HT-29 (cell line): ENCODE measurements around the gene MCIDAS. TPM values are rescaled to one million over a fixed set of nuclear protein-coding genes. Genes with fewer than 3 reads are reported as not detected.

Source experiments
- DNase-seq: peaks from one replicate; pipeline ENCODE4 v3.0.0-alpha.2; 2015; ENCODE audit warnings: low spot score
- total RNA-seq: library from RNA; depleted of rRNA; stranded (reverse); fragments of >200 nt; shearing (Covaris generic); gene quantifications from 2 replicates; pipeline ENCODE4 v1.2.3, GENCODE V29; 2014

The MCIDAS gene
- total RNA-seq, 1 experiment from 2014 or later: 4.4 TPM

DNA sequence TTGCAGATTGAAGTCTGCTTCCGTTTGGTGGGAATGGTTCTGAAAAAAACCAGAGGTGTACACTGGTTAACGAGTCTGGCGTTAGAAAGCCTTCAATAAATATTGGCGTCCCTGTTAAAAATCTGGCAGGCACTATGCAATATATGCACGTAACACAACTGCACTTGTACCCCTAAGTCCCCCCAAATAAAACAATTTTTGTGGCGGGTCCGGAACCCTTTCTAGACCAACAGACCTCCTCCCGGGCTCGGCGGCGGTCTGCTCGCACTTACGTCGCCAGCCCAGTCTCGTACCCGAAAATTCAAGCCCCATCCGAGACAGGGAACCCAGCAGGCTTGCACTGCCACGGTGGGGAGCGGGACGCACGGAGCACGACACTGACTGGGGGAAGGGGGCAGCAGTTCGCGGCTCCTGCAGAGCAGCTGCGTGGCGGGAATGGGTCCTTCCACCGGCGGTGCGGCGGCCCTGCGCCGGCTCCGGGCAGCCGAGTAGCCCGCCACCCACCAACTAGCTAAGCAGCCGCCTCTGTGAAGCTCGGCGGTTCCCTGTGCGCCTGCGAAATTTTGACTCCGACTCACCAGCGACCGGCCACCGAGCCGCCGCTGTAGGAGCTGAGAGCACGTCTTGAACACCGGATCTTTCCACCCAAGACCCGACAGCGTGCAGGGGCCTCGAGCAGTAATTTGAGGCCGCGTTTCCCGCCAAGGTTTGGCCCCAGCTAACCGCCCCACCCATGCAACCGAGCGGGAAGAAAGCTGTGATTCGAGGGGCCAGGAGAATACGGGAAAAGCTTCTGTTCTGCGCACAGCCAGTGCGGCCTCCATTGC lies 3.9 kb downstream of the MCIDAS start:
- DNase-seq: no peak

DNA sequence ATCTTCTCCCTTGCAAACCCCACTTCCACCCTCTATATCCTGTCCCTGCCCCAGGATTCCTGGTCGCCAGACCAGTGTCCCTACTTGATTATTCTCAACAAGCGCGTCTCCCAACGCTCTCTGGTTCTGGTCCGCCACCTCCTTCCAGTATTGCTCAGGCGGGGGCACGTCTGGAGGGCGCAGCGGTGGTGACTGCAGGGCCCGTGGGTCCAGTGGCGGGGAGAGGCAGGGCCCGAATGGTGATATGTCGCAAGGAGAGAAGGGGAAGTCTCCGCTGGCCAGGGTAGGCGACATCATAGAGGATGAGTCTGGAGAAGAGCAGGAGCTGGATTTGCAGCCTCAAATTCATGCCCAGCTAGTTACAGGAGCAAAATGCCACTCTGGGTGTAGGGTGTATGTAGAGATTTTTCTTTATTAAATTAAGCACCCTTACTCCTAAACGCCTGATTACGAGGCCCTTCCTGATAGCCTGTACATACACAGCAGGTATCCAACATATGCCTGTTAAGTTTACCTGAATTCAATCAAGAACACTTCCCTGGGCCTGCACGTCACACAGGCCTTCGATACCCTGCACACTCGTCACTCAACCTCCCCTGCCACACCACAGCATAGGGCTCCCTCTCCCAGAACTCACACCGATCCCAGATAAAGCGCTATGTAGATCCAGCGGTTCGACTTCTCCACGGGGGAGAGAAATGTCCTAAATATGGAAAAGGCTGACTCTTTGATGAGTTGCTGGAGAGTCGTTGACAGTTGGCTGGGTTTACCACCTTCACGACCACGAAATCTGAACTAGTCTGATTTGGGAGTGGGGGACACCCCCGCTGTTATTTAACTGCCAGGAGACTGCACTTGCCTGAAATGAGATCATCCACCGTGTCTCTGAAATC lies 4.8 kb downstream of the MCIDAS start:
- DNase-seq: no peak

DNA sequence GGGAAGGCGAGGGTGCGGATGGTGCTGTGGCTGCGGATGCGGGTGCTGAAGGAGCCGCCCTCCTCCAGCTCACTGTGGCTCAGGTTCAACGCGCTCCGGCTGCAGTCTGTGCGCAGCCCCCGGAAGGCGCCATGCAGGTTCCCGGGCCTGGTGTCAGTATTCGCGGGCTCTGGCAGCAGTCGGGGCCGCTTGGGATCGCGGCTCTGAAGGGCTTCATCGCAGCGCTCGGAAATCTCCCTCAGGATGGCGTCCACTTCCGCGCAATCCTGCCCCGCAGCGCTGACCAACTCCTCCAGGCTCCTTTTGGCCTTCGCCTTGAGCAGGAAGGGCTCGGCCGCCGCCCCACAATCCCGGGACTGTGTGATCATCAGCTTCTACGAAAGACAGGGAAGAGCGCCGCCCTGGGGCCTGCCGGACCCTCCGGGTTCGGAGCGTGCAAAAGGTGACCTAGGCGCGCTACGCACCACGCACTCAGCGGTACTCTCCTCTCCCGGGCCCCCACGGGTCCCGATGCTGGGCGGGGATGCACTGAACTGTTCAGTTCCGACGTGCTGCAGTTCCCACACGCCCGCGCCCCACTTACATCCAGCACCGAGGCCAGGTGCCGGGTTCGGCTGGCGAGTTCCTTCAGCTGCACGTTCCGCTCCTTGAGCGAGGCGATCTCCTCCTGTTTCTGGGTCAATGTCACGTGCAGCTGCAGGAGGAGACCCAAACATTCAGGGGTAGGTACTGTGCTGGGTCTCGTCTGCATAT lies 6.5 kb downstream of the MCIDAS start:
- no peak for DNase-seq

DNA sequence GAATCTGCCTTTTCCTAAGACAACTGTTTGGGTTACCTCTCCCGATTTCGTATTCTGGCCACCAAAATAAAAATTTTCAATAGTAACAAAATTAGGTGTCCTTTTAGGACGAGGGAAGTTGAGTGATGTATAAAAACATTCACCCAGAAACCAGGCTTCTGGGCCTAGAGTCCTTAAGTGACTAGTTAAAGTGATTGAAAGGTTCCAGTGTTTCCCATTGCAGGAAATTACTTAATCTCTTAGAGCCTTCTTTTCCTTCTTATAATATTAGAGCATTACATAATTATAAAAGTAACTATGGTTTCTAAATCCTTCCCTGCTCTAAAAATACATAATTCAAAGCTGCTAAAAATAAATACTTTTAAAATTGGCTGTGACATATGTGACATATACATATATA lies 7.3 kb downstream of the MCIDAS start:
- no peak for DNase-seq

DNA sequence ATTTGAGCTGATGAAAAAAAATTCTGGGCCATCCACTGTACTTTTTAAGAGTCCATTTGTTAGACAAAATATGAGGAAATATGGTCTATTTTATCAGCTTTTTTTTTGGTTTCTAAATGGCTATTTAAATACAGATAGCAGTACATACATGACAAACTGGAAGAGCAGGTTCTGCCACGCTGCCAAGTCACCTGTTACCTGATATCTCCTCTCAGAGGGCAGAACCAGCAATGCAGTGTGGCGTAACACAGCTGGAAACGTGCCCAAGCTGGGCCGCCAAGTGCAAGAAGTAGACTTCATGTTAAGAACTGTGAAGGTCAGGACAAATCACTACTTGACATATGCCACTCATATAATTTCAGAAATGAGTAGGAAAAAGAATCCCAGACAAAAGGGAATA lies 8.1 kb downstream of the MCIDAS start:
- DNase-seq: peak; percentile 97

DNA sequence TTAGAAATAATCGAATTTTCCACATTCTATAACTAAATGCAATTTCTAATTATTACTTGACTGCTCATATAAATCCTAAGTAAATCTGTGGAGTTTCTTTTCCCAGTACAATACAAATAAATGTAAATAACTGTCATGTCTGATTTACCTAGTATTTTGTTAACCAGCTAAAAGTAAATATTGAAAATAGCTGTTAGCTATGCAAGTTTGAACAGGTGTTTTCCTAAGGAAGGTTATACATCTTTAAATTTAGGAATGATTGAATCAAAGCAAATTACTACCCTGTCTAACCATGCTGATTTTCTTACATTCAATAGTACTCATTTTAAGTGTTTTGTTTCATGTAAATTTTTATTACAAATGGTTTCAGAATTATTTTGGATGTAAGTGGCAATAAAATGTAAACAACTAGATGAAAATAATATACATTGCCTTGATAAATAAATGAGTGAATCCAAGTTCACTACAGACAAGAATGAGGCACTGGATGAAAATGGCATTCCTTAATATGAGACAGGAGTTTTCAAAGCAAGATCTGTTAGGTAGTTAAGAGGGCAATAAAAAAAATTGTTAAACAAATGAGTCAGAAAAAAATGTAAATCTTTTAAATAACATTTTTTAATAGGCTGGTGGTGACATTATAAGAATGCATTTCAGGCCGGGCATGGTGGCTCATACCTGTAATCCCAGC lies 15.8 kb downstream of the MCIDAS start:
- no peak for DNase-seq

DNA sequence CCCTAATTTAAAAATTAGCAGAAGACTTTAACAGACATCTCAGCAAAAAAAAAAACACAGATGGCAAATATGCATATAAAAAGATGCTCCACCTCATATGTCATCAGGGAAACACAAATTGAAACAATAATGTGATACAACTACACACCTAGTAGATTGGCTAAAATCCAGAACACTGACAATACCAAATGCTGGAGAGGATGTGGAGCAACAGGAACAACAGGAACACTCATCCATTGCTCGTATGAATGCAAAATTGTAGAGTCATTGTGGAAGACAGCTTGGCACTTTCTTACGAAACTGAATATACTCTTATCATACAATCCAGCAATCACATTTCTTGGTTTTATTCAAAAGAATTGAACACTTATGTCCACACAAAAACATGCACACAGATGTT lies 22.1 kb downstream of the MCIDAS start:
- no peak for DNase-seq

DNA sequence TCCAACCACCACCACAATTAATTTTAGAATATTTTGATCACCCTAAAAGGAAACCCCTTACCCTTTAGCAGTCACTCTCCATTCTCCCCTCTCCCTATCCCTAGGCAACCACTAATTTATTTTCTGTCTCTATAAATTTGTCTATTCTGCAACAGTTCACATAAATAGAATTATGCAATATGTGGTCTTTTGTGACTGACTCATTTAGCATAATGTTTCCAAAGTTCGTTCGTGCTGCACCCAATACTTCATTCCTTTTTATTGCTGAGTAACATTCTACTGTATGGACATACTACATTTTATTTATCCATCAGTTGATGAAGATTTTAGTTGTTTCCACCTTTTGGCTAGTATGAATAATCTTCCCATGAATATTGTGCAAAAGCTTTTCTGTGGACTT lies 36.0 kb downstream of the MCIDAS start:
- no peak for DNase-seq

DNA sequence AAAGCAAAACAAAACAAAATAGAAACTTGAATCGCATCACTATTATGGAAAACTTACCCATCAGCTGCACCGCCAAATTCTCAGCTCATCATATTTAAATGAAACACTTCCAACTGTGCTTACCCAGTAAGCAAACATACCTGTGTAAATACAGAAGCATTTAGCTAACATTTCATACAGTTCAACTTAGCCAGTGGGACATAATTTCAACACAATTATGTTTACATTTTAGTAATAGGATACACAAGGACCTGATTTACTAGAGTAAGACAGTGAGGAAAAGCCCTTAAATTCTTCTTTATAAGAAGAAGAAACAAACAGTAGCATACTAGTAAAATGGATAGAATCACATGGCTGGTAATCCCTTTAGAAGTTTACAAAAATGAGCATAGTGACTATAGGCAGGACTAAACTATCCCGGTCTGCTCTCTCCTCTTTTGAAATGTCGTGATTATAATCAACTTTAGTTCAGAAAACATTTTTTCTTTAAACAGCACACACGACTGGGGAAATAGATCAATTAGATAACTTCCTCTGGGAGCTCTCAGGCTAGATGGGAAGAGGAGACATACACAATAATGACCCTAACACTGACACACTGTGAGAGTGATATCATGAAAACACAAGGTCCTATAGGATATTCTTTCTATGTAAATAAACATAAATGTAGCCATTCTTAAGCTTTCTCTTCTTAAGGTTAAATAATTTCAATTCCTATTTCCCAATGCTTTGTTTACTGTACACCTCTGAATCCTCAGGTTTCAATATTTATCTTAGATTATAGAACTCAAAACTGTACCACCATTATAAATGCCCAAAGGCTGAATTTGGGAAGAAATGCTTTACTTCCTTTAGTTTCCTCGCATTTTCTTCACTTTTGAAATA lies 38.2 kb downstream of the MCIDAS start:
- no peak for DNase-seq

DNA sequence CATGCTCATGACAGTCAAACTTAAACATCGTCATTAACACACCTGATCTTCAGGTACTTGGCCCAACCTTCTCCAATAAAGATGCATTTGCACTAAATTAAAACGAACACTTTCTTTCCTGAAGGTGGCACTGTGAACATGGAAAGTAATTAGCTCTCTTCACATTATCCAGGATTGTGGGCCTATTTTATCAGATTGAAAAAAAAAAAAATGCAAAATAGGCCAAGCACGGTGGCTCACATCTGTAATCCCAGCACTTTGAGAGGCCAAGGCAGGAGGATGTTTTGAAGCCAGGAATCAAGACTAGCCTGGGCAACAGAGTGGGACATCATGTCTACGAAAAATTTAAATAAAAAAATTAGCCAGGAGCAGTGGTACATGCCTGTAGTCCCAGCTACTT lies 39.7 kb downstream of the MCIDAS start:
- DNase-seq: peak; percentile 80

DNA sequence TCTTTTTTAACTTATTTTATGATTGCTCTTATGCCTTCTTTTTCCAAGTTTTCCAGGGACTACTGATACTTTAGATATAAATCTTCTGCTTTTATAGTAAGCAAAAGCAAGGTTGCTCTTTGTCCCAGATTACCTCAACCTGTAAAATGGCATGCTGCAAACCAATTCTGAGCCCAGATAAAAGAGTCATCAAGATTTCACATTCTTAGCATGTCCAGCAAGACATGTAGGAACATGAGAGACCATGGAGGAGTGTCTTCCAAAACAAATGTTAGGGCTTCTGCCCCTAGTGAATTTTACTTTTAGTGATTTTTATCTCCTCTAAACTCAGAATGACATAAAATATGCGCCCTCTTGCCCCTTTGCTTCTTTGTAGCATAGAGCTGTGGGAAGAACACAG lies 47.1 kb downstream of the MCIDAS start:
- no peak for DNase-seq

DNA sequence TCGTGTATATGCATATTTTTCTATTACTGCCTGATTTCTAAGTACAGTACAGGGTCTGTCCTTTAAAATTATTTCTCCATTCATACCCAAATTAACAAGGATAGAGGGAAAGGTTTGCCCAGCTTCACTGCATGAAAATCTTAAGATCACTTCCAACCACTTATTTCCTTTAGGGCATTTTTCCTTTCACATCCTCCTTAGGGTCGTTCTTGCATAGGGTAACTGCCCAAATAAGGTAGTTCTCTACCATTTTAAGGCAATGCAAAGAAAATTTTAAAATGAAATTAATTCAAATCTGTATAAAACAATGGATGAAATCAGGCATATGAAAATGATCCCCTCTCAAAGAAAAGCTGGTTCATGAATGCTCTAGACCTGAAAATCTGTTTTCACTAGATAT lies 50.0 kb downstream of the MCIDAS start:
- DNase-seq: no peak

DNA sequence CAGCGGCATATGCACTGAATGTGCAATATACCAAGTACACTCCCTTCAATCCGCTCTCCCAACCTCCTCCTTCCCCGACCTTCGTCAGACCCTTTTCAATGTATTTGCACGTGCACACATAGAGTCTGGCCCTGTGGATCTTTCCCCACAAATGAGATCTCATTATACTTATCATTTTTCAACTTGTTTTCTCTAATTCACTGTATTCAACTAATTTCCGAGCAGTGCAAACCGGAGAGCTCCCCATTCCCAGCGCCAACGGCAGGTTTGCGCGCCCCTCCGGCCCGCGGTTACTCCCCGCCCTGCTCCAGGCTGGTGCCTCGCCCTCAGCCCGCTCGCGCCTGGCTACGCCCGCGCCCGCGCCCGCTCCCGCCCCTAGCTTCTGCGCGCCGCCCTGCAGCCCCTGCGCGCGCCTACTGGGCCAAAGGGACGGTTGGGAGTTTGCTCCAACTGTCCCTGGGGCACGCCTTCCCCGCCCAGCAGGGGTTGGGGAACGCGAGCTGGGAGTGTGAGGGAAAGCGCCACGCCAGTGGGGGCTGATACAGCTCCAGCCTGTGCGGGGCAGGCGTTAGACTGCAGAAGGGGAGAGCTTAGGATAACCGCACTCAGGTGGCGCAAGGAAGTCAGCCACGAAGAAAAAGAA lies 50.8 kb downstream of the MCIDAS start:
- DNase-seq: peak; percentile 79

DNA sequence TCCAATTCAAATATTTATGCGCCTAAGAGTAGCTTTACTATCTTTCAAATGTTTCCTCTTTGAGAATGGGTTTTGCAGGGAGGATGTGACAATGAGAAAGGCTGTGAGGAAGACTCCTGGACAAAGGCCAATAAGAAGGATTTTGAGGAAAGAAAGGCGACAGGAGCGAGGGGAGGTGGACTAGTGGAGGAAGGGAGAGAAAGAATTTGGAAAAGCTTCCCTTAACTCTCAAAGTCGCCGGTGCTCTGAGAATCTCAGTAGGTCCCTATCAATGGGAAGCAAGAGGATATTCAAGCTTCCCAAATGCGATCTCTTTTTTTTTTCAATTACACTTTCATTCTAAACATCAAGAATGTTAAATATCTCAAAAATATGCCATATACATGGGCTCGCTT lies 51.3 kb downstream of the MCIDAS start:
- DNase-seq: peak; percentile 7

DNA sequence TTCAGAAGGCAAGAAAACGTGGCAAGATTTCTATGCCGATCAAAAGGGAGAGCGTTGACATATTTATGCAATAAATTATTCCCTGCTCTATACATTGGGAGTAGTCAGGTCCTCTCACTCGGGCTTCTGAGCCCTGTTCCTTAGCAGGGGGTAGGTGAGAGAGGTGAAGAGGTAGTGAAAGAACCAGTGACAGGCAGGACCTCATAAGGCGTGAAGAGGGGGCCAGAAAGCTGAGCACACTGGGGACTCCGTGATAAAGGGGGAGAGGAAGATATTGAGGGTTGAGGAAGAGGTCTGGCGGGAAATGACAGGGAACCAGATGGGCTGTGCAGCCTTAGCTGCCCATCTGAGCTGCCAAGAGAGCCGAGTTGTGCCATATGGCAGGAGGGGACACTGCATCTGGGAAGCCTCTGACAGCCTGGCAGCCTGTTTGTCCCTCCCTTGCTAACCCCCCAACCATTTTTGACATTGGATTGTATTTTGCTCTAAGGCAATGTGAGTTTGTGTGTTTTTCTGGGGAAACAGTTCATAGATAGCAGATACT lies 53.4 kb downstream of the MCIDAS start:
- peak; percentile 18 for DNase-seq

DNA sequence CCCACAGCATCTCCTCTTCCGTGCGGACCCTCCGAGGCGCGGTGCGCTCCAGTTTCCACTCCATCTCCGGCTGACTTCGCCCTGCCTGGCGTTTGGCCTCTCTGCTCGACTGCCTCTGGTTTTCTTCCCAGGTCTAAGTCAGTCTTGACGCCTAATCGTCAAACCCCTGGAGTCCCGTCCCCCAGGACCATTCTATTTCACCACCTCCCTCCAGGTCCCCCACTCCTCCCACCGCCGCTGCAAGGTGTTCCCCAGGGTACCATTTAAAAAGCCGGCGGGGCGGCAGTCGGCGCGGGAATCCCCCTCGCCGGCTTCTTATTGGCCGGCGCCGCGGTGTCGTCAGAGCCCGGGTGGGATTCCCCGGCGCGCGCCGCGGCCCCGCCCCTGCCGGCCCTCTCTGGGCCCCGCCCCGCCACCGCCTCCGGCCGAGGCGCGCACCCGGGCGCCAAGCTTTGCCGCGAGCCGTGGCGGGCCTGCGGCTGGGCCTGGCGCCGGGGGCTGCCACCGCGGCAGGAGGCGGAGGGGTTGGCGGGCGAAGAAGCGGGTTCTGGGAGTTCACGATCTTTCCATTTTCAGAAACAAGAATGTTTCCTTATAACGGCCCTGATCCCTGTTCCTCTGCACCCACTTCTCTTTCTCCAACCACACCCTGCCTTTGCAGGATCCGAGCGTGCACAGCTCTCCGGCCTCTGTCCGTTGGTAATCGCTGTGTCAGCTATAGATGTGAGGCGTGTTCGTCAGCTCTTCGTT lies 54.0 kb downstream of the MCIDAS start, which contains the start of gene CDC20B:
TSS of gene CDC20B (minus strand) at position 241 of the 750 bp plus-strand sequence. CDS start at position 64, 177 bp downstream.
- DNase-seq: peak; percentile 66

DNA sequence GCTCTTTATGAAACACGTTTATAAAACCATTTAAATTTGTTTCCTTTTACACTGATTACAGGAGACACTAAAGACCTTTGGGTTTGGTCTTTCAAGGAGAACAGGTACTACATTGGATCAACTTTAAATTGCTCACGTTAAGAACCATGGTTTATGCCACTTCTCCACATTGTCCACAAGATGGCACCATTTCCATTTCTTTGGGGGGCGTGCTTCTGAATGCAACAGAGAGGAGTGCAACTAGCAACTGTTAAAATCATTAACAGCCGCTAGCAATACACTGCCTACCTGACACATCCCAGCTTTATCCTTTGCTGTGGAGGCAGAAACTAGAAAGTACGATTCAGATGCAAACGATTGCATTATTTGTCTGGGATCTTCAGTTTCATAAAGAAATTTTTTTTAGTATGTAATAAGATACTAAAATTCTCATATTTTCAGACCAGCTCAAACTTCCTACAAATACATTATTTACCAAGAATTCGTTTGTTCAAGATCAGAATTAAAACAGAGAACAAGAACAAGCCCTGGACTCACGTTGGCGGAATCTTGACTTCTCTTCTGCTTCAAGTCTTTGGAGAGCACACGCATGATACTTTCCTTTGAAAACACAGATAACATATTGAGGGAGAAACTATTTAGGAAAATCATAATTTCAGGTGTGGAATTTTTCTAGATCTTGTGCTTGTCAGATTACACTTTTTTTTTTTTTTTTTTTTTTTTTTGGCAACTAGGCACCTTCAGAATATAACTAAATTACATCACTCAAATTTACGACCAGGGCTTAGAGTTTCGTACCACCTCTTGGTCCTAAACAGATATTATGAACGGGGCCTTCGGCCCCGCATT lies 54.8 kb downstream of the MCIDAS start:
- peak; percentile 97 for DNase-seq

DNA sequence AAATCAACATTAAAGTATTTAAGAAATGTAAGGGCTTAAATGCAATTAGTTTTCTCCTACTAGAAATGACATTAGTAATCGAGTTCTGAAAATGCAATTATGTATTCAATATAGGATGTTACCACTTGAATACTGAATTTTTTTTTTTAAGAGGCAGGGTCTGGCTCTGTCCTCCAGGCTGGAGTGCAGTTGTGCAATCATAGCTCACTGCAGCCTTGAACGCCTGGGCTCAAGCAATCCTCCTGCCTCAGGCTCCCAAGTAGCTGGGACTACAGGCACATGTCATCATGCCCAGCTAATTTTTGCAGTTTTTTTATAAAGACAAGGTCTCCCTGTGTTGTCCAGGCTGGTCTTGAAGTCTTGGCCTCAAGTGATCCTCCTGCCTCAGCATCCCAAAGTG lies 55.6 kb downstream of the MCIDAS start:
- no peak for DNase-seq
